Activated CD8-positive, alpha-beta T cell treated with anti-CD3 and anti-CD28 coated beads for 36 hours (primary cell): ENCODE data around the gene ICOS. TPM values are rescaled to one million over a fixed set of nuclear protein-coding genes. Genes with fewer than 3 reads are reported as not detected.
"Not testable (repeated sequence)": the region's sequence is repeated elsewhere in the genome, so short reads cannot be mapped to it uniquely, and the experiment has no call there.

Experiments used
- ATAC-seq: fragments of 200-7000 bp; cut with Tn5 transposase; one replicate; pipeline ENCODE4 v1.10.0; 2021; ENCODE audit warnings: mild to moderate bottlenecking, moderate library complexity
- CTCF ChIA-PET: fragments of 350-600 bp; sonication (Branson Sonifier 250); formaldehyde crosslinking; loops from one replicate; lab custom pipeline; 2021; ENCODE audit warnings: antibody characterized with exemption; lab: Charles Lee
- POLR2A ChIA-PET: fragments of 350-600 bp; sonication (Branson Sonifier 250); formaldehyde crosslinking; loops from one replicate; lab custom pipeline; 2021; ENCODE audit warnings: antibody characterized with exemption; lab: Charles Lee
- DNase-seq: peaks from one replicate; pipeline ENCODE4 v3.0.0-alpha.2; 2020
- H3K27ac Mint-ChIP-seq: one replicate; pipeline ENCODE4 v1.8.0; 2021; ENCODE audit warnings: mild to moderate bottlenecking, mixed read lengths
- H3K27me3 Mint-ChIP-seq: one replicate; pipeline ENCODE4 v1.8.0; 2021; ENCODE audit warnings: mixed read lengths
- H3K36me3 Mint-ChIP-seq: one replicate; pipeline ENCODE4 v1.8.0; 2021; ENCODE audit warnings: low read depth, mixed read lengths
- H3K4me1 Mint-ChIP-seq: one replicate; pipeline ENCODE4 v1.8.0; 2021; ENCODE audit warnings: low read depth, mixed read lengths
- H3K4me3 Mint-ChIP-seq: one replicate; pipeline ENCODE4 v1.8.0; 2021; ENCODE audit warnings: mild to moderate bottlenecking, moderate library complexity, mixed read lengths
- H3K9me3 Mint-ChIP-seq: one replicate; pipeline ENCODE4 v1.8.0; 2021; ENCODE audit warnings: mixed read lengths
- CTCF ChIP-seq: fragments of 200-600 bp; IDR thresholded peaks from one replicate; pipeline ENCODE4 v1.8.0; 2022; ENCODE audit warnings: antibody characterized with exemption, mild to moderate bottlenecking
- intact Hi-C: fragments of 100-400 bp; cut with micrococcal nuclease; formaldehyde crosslinking; loops from one replicate; pipeline ENCODE4 v1.10.0; 2022
- total RNA-seq, 2 experiments: library from RNA; stranded (reverse); gene quantifications; one replicate each; pipeline ENCODE4 v1.2.3, GENCODE V29; 2021

ICOS gene
- total RNA-seq, 2 experiments from 2014 or later: 55.0 to 55.6 TPM

- peak overlapping the region; percentile 70 for H3K4me3 Mint-ChIP-seq
- intact Hi-C loops: no loop called here
- no peak for TF ChIP-seq CTCF
- ATAC-seq (peak; percentile 38), DNase-seq (peak; percentile 41)
- ChIA-PET CTCF (interaction anchor here (0.6 to 1.0 kb wide), 3 partner anchors 74 to 100 kb away, joined by 3 to 4 read pairs (median 3); no protein-coding TSS in a partner anchor), POLR2A (interaction anchor here (1.0 to 2.6 kb wide), 6 partner anchors 9 to 71 kb away, joined by 3 to 8 read pairs (median 6); no protein-coding TSS in a partner anchor)
- H3K27me3 Mint-ChIP-seq: no peaks in the 10 kb centered on the region
- peaks cover 80% of the 10 kb centered on the region for H3K4me1 Mint-ChIP-seq
- peak overlapping the region; percentile 77 for H3K27ac Mint-ChIP-seq
- no peaks in the 10 kb centered on the region for H3K9me3 Mint-ChIP-seq
- H3K36me3 Mint-ChIP-seq: peaks cover 57% of the 10 kb centered on the region
These were observed 14.9 kb downstream of the ICOS start for GRCh38 chr2:203951366-203951902.

- CTCF ChIA-PET: interaction anchor here (1.1 to 1.4 kb wide), 3 partner anchors 26 to 220 kb away, joined by 3 to 5 read pairs (median 4); no protein-coding TSS in a partner anchor
- no peak for ATAC-seq
- H3K4me3 Mint-ChIP-seq: no peak overlapping the region
- POLR2A ChIA-PET: interaction anchor here (0.7 to 2.8 kb wide), 7 partner anchors 10 to 40 kb away, joined by 3 to 10 read pairs (median 4); no protein-coding TSS in a partner anchor
- no peak for TF ChIP-seq CTCF
- intact Hi-C loops: no loop called here
- DNase-seq: no peak
- H3K9me3 Mint-ChIP-seq: no peaks in the 10 kb centered on the region
- no peaks in the 10 kb centered on the region for H3K27me3 Mint-ChIP-seq
- peaks cover 33% of the 10 kb centered on the region for H3K4me1 Mint-ChIP-seq
- no peak overlapping the region for H3K27ac Mint-ChIP-seq
- peaks cover 66% of the 10 kb centered on the region for H3K36me3 Mint-ChIP-seq
These were observed 22.7 kb downstream of the ICOS start for GRCh38 chr2:203959265-203959664.

GRCh38 chr2:203959672-203960071 is 23.1 kb downstream of the ICOS start:
- Mint-ChIP-seq H3K27me3 (no peaks in the 10 kb centered on the region), H3K4me1 (peaks cover 30% of the 10 kb centered on the region), H3K36me3 (peaks cover 63% of the 10 kb centered on the region), H3K9me3 (no peaks in the 10 kb centered on the region), H3K4me3 (no peak overlapping the region), H3K27ac (no peak overlapping the region)
- TF ChIP-seq CTCF: no peak
- intact Hi-C loops: no loop called here
- ChIA-PET CTCF (interaction anchor here (1.1 to 1.2 kb wide), 2 partner anchors 26 to 219 kb away, joined by 3 to 4 read pairs; no protein-coding TSS in a partner anchor), POLR2A (interaction anchor here (1.3 to 2.4 kb wide), 3 partner anchors 11 to 21 kb away, joined by 4 to 10 read pairs (median 4); no protein-coding TSS in a partner anchor)
- DNase-seq: no peak
- ATAC-seq: no peak

- ATAC-seq (no peak), DNase-seq (no peak)
- no peaks in the 10 kb centered on the region for H3K9me3 Mint-ChIP-seq
- peaks cover 19% of the 10 kb centered on the region for H3K4me1 Mint-ChIP-seq
- no peak overlapping the region for H3K27ac Mint-ChIP-seq
- H3K27me3 Mint-ChIP-seq: no peaks in the 10 kb centered on the region
- peaks cover 52% of the 10 kb centered on the region for H3K36me3 Mint-ChIP-seq
- intact Hi-C loops: no loop called here
- ChIA-PET CTCF (interaction anchor here (0.8 to 1.5 kb wide), 3 partner anchors 16 to 185 kb away, joined by 3 read pairs; no protein-coding TSS in a partner anchor), POLR2A (interaction anchor here (1.2 to 1.7 kb wide), 2 partner anchors 12 to 39 kb away, joined by 5 read pairs; no protein-coding TSS in a partner anchor)
- H3K4me3 Mint-ChIP-seq: no peak overlapping the region
- TF ChIP-seq CTCF: no peak
These were observed 24.2 kb downstream of the ICOS start for GRCh38 chr2:203960811-203961210.

GRCh38 chr2:203965190-203965589 is 28.6 kb downstream of the ICOS start:
- H3K27me3 Mint-ChIP-seq, H3K9me3 Mint-ChIP-seq, H3K27ac Mint-ChIP-seq, H3K4me1 Mint-ChIP-seq, ATAC-seq, DNase-seq, intact Hi-C loops, H3K4me3 Mint-ChIP-seq, POLR2A ChIA-PET, CTCF ChIA-PET: not testable (repeated sequence)
- H3K36me3 Mint-ChIP-seq: peaks cover 14% of the 10 kb centered on the region
